ENCODE results near the gene HS3ST3A1.

HS3ST3A1 gene

DNA sequence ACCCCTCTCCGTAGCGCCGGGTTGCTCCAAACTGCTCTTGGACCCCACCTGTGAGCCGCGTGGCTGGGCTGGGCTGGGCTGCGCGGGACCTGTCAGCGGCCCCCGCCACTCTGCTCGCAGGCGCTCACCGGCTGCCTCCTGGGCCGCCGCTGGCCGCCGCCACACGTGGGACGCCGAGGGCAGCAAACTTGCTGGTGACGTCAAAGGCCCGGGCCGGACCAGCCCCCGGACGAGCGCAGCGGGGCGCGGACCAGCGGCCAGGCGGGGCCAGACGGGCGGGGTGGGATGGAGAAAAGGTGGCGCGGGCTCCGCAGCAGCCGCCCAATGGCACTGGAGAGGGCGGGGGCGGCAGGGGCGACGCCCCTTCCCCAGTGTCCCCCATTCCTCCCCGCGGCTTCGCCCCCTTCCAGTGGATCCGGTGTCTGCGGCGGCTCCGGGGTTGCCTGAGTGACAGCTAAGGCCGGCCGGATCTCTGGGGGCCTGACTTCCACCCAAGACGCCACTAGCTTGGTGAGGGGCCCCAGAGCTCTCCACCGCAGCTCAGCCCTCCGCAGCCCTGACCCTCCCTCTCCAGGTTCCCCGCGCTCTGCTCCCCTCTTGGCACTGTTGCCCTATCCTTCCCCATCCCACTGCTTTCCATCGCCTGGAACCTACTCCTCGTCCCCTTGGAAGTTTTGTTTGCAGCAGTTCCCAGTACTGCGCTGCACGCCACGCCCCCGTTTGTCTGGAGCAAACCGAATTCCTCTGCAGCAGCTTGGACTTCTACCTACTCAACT lies at the start of gene HS3ST3A1:
HS3ST3A1 (minus strand) TSS at position 154 of the 776 bp plus-strand sequence. CDS start 800 bp downstream, outside the sequence.
- no peak for DNase-seq

DNA sequence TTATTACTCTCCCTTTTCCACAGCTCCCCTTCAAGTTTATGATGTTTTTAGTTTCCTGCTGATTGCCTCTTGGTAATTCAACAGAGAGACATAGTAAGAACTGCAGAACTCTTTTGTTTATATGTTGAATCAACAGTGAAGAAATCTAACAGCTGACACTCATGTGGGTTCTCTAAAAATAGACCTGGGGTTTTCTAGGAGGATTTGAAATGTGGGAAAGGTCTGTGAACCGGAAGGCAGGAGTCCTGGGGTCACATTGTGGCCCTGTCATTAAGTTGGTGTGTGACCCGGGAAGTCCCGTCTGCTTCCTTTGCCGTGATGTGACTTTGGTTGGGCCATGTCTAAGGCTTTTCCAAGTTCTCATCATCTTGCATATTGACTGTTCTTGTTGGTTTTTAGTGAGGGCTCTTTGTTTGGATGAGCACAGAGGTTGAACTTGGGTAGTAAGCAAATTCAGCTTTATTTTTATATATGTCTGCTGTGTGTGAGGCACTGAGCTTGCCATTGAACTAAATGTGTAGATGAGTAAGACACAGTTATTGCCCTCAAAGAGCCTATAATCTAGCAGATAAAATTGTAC lies 48.5 kb upstream of the HS3ST3A1 start:
- no peak for DNase-seq

DNA sequence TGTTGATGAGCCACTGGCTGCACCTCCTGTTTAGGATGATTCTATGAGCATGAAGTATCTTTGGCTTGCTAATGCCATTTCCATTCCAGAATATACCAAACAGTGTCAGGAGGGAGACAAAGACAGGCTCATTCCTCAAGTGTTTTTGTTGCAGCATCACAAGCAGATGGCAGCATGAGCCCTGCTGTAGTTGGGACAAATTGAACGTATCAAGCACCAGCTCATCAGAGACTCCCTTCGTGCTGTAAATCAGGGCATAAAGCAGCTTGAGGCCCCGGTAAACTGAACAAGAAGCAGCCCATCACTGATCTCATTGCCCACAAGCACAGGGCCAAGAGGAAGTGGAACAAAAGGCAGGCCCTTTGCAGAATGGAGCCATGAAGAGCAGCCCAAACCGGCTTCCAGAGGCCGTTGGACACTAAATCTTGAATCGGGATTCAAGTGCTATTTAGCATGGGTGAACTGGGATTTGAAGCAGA lies 45.9 kb upstream of the HS3ST3A1 start:
- no peak for DNase-seq

DNA sequence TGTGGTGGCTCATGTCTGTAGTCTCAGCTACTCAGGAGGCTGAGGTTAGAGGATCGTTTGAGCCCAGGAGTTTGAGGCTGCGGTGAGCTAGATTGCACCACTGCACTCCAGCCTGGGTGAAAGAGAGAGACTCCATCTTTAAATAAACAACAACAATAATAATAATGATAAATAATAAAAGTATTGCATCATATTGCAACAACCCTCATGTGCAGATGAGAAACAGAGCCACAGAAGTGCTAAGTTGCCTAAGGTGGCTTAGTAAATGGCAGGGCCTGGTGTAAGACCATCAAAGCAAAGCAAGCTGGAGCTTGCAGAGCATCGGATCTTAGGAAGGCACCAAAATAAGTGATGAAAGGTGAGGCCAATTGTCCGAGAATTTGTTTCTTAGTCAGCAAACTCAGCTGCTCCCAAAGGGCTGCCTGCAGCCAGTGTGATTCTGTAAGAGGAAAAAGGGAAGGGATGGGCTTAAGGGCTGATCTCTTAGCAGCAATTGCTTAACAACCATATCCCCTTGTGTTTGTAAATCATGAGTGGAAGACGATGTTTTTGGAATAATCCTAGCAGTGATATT lies 45.3 kb upstream of the HS3ST3A1 start:
- DNase-seq: no peak

DNA sequence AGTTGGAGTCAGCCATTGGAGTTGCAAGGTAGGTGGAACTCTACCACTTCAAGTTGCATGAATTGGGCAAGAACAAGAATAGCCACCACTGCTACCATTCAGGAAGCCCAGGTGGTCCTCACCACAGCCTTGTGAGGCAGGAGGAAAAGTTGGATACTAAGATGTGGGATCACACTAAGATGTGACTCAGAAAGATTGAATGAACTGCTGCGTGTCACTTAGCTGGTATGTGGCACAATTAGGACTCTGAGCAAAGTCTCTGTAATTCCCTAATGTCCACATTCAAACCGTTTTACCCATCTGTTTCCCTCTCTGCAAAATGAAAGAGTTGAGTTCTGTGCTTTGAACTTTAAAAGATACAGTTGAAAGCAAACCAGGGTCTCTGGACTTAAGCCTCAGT lies 44.7 kb upstream of the HS3ST3A1 start:
- DNase-seq: no peak

DNA sequence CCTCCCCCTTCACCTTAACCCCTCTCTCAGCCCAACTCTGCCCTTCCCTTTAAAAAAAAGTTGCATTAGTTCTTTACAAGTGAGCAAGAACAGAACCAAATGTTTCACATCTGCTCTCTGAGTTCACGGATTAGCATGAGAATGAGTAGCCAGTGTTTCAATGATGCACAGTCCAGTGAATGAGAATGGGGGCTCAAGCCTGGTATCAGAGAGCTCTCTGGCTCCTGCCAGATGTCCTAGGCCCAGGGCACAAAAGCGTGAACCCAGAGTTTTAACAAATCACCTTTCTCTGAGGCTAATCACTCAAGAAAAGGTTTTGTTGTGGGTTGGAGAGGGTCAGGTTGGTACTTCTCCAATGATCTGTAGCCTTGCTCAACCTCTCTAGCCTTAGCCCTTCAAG lies 41.5 kb upstream of the HS3ST3A1 start:
- DNase-seq: no peak

DNA sequence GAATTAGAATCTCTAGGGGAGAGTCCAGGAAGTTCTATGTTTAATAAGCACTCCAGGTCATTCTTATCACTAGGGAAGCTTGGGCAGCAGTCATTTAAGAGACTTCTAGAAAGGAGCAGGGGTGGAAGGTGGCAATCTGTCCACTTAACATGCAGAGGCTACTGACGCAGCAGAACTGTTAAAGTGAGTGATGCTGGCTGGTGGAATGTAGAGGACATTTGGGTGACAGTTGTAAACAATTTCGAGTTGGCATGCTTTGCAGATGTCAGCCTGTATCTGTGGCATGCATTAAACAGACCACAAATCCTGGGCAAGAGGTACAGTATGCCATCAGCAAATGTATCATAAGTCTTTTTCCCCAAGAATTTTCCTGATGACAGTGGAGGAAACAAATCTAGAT lies 40.5 kb upstream of the HS3ST3A1 start:
- no peak for DNase-seq

DNA sequence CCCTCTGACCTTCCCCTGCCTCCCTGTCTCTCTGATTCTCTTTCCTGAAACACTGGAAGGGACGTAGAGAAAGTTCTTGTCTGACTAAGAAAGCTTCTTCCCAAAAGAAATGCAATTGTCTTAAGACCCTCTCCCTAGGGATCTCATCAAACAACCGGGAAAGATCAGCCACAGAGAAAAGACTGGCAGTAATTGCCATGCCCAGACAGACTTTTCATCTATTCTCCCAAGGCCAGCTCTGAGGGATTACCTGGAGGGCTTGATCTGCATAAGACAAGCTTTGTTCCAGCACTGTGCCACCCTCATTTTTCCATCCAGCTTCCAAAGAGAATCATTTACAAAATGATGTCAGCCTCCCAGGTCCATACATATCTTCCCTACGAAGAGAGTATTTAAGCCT lies 38.8 kb upstream of the HS3ST3A1 start:
- DNase-seq: no peak

DNA sequence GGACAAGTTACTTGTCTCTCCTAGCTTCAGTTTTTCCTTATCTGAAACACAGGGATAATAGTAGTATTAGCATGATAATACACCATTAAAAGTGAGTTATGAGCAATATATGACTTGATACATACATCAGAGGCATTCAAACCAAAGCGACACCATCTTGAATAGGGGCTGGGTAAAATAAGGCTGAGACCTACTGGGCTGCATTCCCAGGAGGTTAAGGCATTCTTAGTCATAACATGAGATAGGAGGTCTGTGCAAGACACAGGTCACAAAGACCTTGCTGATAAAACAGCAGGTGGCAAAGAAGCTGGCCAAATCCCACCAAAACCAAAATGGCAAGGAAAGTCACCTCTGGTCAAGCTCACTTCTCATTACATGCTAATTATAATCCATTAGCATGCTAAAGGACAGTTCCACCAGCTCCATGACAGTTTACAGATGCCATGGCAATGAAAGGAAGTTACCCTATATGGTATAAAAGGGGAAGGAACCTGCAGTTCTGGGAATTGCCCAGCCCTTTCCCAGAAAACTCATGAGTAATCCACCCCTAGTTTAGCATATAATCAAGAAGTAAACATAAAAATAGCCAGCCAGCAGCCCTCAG lies 37.2 kb upstream of the HS3ST3A1 start:
- no peak for DNase-seq

DNA sequence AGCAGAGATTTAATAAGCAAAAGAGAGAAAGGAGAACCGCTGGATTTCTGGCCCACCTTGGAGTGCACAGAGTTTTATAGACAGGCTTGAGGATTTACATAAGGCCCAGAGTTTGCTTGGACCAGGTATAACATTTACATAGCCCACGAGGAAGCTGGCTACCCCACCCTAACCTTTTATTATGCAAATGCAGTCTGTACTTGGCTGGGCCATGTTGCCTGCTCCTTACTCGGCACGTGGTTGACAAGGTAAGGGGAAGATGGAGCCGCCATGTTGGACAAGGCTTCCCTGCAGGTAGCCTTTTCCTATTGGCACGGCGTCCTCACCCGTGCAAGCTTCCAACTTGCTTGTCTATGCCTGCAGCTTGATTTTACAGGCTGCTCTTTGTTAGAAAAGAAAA lies 35.2 kb upstream of the HS3ST3A1 start:
- DNase-seq: no peak

DNA sequence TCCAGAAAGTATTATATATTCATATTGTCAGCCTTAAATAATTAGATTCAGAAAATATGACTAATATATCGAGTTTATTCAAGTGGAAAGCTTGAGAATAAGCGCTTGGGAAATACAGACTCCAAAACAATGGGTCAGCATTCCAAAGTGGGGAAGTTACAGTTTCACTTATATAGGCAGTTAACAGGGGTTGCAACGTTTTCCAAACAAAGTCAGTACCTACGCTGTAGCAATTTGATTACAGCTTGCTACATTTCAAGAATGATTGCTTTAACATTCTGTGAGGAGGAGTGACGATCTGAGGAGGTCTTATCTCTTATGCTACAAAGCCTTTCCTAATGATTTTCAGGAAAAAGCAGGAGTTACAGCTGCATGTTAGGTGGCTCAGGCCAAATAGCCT lies 34.2 kb upstream of the HS3ST3A1 start:
- DNase-seq: no peak

DNA sequence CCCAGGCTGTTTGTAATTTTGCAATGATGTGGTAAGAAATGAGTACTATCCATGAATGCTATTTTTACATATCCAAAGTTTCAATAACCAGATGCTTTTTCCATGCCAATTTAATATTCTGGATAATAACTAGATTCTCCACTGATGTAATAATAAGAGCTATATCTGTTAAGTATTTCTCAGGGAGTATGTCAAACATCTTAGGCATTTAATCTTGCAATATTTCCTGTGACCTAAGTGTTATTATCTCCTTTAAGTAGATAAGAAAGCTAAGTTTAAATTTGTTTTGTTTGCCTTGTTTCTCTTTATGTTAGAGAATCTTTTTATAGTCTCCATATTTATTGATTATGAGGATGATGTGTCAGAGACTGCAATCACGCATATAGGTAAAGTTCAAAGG lies 32.3 kb upstream of the HS3ST3A1 start:
- DNase-seq: no peak

DNA sequence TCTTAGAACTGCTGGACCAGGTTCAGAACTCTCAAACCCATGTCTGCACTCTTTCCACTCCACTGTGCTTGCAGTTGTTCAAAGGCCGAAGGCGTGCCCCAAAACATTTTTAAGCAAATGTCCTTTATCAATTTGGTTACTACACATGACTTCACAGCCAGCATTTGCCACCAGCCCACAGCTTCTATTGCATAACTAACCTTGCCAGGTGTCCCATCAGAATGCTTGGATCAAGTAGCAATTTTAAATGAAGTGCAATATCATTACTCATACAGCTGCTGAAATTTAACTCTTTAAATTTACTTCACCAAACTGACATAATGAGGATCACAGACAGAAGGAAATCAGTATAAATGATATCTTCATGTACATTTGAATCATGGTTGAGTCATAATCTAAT lies 29.8 kb upstream of the HS3ST3A1 start:
- no peak for DNase-seq

DNA sequence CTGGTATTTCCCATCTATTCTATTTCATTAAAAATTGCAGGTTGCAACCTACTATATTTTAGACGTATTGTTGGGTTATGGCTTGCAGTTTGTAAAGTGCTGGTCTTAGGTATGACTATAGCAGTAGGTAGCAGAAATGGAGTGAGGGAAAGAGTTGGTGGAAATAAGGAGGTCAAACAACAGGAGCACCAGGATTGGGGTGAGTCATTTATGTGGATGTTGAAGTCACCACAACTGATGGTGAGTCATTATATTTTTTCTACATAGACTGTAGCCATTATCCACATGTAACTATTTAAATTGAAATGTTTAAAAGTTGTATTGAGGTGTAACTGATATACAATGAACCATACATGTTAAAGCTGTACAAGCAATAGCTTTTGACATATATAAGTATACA lies 25.0 kb upstream of the HS3ST3A1 start:
- DNase-seq: no peak

DNA sequence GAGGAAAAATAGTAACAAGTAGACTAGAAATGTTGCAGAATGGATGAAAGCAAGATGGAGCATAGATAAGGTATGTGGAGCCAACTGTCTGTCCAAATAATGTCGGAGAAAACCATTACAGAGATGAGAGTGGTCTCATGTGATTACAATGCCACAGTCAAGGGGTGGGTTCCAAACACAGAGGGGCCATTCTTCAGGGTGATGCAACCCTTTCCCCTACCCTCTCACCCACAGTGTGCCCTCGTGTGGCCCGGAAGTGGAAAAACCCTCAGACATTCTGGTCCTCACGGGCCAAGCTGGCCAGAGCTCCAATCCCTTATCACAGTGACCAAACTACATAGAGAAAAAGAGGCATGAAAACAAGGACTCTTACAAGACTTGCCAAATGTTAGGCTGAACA lies 17.7 kb upstream of the HS3ST3A1 start:
- no peak for DNase-seq

DNA sequence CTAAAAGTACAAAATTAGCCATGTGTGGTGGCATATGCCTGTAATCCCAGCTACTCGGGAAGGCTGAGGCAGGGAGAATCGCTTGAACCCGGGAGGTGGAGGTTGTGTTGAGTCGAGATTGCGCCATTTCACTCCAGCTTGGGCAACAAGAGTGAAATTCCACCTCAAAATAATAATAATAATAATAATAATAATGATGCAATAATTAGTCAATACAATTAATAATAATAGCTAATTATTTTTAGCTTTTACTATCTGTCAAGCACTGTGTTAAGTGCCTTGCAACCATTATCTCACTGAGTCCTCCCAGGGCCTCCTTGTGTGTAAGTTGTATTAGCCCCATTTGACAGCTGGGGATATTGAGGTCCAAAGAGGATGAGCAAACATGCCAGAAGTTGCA lies 14.3 kb upstream of the HS3ST3A1 start:
- DNase-seq: no peak

DNA sequence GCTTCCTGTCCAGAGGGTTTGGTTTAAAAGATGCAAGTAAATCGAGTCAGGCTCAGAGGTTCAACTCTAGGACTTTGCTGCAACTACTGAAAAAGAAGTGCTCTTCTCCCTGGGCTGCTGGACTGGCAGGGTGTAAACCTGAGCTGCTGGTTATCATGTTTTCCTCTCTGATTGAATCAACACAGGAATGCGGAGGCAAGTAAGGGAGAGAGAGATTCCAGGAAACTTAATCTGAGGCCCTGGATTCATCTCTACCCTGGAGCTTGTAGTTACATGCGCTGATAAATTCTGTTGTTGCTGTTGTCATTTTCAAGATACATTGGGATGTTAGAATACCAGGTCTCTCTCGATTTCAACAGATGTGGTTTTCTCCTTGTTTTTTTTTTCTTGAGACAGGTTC lies 8.2 kb upstream of the HS3ST3A1 start:
- no peak for DNase-seq

DNA sequence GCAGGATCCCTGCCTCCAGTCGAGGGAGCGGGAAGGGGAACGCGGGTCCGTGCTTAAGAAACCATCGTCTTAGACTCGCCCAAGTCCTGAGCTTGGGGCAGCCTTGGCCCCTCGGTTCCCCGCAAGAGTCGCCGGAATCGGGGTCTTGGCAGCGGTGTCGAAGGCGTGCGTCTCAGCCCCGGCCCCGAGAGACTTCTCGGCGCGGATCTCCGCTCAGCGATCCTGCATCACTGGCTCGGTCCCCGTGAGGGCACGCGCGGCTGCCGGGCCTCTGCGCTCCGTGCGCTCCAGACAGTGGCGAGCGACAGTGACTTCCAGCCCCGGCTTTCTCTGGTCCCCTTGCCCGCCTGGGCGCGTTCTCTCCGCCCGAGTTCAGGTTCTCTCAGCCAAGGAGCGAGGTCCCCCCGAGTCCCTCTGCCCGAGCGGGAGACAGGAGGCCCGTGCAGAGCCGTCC lies 380 bp downstream of the HS3ST3A1 start:
- no peak for DNase-seq

DNA sequence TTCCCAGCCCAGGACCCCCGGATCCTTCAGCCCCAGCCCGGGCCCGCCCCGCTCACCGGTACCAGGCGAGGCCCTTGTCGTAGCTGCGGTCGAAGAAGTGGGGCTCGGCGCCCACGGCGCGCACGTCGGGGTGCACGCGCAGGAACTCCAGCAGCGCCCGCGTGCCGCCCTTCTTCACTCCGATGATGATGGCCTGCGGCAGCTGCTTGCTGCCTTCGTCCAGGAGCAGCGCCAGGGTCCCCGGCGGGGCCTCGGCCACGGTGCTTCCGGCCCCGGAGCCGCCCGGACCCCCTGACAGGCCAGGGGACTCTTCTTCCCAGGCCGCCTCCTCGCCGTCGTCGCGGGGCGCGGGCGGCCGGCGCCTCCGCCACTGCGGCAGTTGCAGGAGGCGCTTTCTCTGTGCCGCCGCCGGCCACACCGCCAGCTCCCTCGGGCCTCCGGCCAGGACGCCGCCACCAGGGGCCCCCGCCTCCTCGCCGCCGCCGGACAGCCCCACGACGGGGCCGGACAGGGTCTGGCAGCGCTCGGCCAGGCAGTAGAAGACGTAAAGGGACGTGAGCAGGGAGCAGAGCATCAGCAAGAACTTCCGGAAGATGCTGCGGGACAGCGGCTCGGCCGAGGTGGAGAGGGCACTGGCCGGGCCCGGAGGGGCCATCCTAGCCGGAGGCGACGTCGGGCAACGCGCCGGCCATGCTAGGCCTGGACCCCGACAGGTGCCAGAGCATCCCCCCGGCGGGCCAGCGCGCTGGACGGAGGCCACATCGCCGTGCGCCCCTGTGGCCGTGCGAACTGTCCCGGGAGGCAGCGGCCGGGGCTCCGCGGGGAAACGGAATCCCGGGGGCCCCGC lies 1.0 kb downstream of the HS3ST3A1 start:
- no peak for DNase-seq

DNA sequence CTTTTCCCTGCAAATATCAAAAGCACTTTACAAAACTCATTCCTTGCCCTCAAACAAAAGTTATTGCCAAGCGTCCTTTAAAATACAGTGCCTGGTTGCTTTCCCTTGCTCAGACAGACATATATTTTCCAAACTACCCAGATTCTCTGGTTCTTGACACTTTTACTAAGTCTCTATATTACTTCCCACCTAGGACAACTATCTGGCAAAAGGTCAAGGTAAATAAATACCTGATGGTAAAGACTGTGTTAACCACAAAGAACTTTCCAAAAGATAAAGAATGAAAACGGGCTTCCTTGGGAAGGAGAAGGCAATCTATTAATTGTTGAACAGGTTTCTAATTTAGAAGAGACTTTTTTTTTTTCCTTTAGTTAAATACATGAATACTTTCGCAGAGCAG lies 1.9 kb downstream of the HS3ST3A1 start:
- DNase-seq: no peak

DNA sequence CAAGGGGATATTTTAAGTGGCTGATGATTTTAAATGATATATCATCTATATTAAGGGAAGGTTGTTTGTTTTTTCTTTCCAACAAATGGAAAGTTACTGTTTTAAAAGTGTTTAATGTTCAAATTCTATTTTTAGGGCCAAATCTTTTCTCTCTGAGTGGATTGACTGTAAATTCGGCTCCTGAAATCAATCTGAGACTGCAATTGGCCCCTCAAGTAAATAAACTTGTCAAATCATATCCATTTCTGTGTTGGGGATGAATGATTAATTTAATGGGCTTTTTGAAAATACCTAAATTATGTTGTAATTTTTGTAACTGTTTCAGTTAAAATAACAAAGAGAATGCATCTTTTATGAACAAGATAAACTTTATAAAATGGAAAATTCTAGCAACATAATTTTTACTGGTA lies 2.6 kb downstream of the HS3ST3A1 start:
- DNase-seq: no peak

DNA sequence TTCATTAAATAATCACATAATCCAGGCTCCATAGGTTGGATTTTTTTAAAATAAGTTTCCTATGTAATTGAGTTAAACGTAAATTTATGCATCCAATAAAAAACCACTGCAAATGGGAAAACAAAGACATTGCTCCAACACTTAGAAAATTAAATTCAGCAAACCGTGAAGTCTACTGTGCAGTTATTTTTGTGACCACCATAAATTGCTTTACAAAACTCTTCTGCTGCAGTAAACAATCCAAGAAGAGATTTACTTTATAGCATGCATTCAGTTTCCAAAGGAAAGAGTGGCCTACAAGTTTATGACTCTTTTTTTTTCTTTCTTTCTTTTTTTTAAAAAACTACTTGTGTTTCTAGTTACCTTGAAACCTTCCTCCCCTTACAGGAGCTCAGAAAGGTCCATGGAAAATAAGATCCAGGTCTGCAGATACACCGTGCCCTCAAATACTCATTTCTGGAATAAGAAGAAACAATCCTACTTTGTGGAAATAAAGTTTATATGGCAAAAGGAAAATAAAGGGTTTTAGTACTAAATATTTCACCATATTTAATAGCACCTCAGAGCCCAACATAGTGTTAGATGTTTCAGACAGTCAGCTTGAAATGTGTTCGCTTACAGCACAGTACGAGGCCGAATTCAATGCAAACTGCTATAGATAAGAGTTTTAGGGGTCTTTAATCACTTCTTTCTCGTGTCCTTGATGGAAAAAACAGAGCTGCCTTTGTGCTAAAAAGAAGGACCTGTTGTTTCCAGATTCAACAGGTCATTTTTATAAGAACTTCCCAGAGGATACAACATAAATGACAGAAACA lies 3.2 kb downstream of the HS3ST3A1 start:
- DNase-seq: no peak
